ENCODE results near the gene CLIP2.

The CLIP2 gene

GRCh38 chr7:74266191-74266963 is 22.8 kb upstream of the CLIP2 start:
- ATAC-seq, result no peak
- no peak for TF ChIP-seq BACH2 (CRISPR knock-in tag; IDR thresholded peaks at IDR 0.05; ENCODE audit: borderline replicate concordance)
- TF ChIP-seq POU6F1 (CRISPR knock-in tag; IDR thresholded peaks at IDR 0.05; ENCODE audit: borderline replicate concordance, low read depth), result no peak
- no peak for TF ChIP-seq ZFP3 (CRISPR knock-in tag; IDR thresholded peaks at IDR 0.05)
- TF ChIP-seq ZNF70 (CRISPR knock-in tag; IDR thresholded peaks at IDR 0.05), result no peak
- no peak for TF ChIP-seq OSR1 (CRISPR knock-in tag; IDR thresholded peaks at IDR 0.05)
- no peak for TF ChIP-seq PATZ1 (CRISPR knock-in tag; IDR thresholded peaks at IDR 0.05; ENCODE audit: borderline replicate concordance)
- TF ChIP-seq ZFP30 (CRISPR knock-in tag; IDR thresholded peaks at IDR 0.05), result no peak
- TF ChIP-seq RARB (CRISPR knock-in tag; IDR thresholded peaks at IDR 0.05), result no peak
- no peak for TF ChIP-seq PPARA (CRISPR knock-in tag; IDR thresholded peaks at IDR 0.05; ENCODE audit: borderline replicate concordance)
- TF ChIP-seq ISL1 (CRISPR knock-in tag; IDR thresholded peaks at IDR 0.05), result no peak
- no peak for TF ChIP-seq TCF4 (CRISPR knock-in tag; IDR thresholded peaks at IDR 0.05; ENCODE audit: borderline replicate concordance)
- TF ChIP-seq ZNF565 (CRISPR knock-in tag; conservative IDR thresholded peaks at IDR 0.05; ENCODE audit: low read depth), result no peak
- TF ChIP-seq TSHZ2 (CRISPR knock-in tag; IDR thresholded peaks at IDR 0.05), result no peak
- TF ChIP-seq CREB5 (CRISPR knock-in tag; IDR thresholded peaks at IDR 0.05; ENCODE audit: low read depth), result no peak
- no peak for TF ChIP-seq CSRNP3 (CRISPR knock-in tag; IDR thresholded peaks at IDR 0.05)
- TF ChIP-seq CSDC2 (CRISPR knock-in tag; IDR thresholded peaks at IDR 0.05), result no peak
- no peak for TF ChIP-seq GLIS3 (CRISPR knock-in tag; IDR thresholded peaks at IDR 0.05)

- no peak for ATAC-seq
- TF ChIP-seq TSHZ2 (CRISPR knock-in tag; IDR thresholded peaks at IDR 0.05), result no peak
- no peak for TF ChIP-seq ZNF8 (CRISPR knock-in tag; IDR thresholded peaks at IDR 0.05)
- no peak for TF ChIP-seq PPARA (CRISPR knock-in tag; IDR thresholded peaks at IDR 0.05; ENCODE audit: borderline replicate concordance)
Measured at GRCh38 chr7:74267756-74268565, 21.2 kb upstream of the CLIP2 start.

Data from SK-N-SH treated with all-trans-retinoic acid at 6 μM for 48 hours (cell line).